Measurements from ENCODE around the gene HOXA3.

Gene HOXA3

DNA sequence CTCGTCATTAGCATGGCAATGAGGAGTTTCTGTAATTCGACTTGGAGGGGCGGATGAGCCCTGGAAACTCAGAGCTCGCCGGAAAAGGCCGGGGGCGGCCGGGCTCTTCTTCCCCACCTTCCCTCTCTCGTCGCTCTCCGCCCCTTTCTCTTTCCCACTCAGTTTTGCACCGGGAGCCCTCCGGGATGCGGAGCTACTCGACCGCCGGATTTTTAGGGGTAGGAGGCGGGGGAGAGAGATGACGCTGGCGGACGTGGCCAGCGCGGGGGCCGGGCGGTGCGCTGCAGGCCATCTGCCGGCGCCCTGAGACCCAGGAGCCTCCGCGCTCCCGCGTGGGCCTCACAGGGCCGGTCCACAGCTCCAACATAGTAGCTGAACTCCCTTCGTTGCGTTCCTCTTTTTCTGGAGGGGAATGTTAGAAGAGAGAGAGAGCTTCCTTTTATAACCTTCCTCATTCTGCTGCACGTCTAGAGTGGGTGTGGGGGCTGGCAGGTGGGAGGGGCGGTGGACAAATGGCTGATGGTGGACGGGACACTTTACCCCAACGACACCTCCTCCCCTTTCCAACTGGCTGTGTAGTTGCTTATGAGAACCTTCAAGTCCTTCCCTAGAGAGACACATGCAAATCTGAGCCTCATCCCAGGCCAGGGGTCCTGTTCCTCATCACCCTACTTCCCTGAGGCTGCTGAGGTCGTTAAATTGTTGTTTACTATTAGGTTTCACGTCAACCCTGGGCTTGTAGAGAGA is 55.4 kb downstream of the HOXA3 start:
- peak overlapping the region; percentile 55; the same call in 1 of the 2 replicates for H3K27ac ChIP-seq
- TF ChIP-seq ZFX (IDR thresholded peaks at IDR 0.05) = no peak
- TF ChIP-seq, protein P1, sequence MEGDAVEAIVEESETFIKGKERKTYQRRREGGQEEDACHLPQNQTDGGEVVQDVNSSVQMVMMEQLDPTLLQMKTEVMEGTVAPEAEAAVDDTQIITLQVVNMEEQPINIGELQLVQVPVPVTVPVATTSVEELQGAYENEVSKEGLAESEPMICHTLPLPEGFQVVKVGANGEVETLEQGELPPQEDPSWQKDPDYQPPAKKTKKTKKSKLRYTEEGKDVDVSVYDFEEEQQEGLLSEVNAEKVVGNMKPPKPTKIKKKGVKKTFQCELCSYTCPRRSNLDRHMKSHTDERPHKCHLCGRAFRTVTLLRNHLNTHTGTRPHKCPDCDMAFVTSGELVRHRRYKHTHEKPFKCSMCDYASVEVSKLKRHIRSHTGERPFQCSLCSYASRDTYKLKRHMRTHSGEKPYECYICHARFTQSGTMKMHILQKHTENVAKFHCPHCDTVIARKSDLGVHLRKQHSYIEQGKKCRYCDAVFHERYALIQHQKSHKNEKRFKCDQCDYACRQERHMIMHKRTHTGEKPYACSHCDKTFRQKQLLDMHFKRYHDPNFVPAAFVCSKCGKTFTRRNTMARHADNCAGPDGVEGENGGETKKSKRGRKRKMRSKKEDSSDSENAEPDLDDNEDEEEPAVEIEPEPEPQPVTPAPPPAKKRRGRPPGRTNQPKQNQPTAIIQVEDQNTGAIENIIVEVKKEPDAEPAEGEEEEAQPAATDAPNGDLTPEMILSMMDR (conservative IDR thresholded peaks at IDR 0.05) = no peak

DNA sequence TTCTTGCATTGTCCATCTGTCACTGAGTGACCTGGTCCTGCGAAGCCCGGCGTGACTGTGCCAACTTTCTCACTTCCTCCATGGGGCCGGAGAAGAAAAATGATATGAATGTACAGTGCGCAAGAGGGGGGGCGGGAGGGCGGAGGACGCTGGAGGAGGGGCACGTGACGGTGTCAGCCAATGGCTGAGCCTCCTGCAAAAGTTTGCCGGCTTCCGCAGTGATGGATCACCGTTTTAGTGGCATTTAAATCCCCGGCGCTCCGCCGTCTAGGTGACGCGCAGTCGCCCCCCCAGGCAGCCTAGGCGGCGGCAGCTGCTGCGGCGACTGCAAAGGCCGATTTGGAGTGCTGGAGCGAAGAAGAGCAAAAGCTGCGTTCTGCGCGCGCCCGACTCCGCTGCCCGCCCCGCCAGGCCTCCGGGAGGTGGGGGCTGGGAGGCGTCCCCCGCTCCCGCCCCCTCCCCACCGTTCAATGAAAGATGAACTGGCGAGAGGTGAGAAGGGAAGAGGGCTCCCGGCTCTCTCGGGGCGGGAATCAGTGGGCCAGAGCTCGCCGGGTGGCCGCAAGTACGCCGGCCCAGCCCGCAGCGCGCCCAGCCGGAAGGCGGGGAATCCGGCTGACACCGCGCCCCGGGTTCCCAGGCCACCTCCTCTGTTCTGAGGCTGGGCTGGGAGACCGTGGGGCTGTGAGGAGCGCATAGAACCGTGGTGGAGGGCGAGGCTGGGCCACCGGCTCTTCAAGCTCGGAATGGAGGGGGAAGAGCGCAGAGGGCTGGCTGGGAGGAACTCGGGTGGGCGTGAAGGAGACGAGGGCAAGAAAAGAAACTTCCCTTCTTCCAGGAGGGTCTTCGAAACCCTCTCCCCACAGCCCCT is 56.3 kb downstream of the HOXA3 start, which contains the start of gene HOXA1:
HOXA1 (minus strand) TSS at position 104 of the 871 bp plus-strand sequence; CDS start at position 16, 88 bp downstream.
- peak within 1 kb of the TSS; percentile 55 for H3K27ac ChIP-seq
- TF ChIP-seq, protein P1 (conservative IDR thresholded peaks at IDR 0.05) = no peak
- peak; percentile 23; the same call in 1 of the 2 replicates for TF ChIP-seq ZFX (IDR thresholded peaks at IDR 0.05)

- H3K27ac ChIP-seq = peak overlapping the region; percentile 55; the same call in 1 of the 2 replicates
- TF ChIP-seq, protein P1 (conservative IDR thresholded peaks at IDR 0.05) = no peak
- TF ChIP-seq ZFX (IDR thresholded peaks at IDR 0.05) = no peak
Measured at GRCh38 chr7:27095050-27095896, 57.1 kb downstream of the HOXA3 start.

DNA sequence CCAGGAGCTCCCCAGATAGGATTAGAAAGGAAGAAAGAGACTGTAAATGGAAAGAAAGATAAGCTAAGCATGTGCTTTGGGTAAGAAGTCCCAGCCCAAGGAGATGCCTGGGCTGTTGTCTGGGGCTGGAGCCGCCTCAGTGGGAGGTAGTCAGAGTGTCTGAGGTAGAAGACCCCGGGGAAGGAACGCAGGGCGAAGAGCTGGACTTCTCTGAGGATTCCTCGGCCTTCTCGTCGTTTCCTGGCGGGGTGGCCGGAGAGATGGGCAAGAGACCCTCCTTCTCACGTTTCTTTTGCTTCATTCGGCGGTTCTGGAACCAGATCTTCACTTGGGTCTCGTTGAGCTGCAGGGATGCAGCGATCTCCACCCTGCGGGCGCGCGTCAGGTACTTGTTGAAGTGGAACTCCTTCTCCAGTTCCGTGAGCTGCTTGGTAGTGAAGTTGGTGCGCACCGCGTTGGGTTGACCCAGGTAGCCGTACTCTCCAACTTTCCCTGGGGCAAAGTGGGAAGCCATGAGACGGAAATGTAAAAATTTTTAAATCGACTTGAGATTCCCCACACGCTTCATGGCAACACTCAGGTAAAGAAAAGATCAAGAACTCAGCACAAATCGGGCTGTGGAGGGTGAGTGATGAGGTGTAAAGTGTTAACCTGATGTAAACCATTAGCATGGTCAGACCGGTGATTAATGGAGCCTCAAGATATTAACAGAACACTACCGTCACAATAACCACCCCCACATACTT is 57.9 kb downstream of the HOXA3 start:
- no peak for TF ChIP-seq ZFX (IDR thresholded peaks at IDR 0.05)
- TF ChIP-seq, protein P1 (conservative IDR thresholded peaks at IDR 0.05) = no peak
- no peak overlapping the region for H3K27ac ChIP-seq

GRCh38 chr7:27093184-27093895 is 59.0 kb downstream of the HOXA3 start:
- H3K27ac ChIP-seq = no peak overlapping the region
- TF ChIP-seq, protein P1 (conservative IDR thresholded peaks at IDR 0.05) = no peak
- TF ChIP-seq ZFX (IDR thresholded peaks at IDR 0.05) = no peak

DNA sequence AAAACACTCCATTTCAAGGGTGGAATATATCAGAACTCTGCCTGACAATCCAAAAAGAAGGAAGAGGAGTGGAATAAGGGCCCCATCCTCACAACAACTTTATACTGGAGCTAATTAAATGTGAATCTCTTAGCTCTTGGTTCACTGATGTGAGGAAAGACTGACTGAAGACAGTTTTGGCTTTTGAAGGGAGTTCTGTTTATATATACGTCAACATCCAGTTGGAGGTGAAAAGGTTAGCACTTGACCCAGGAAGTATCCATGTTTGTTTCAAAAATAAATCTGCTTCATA is 59.6 kb downstream of the HOXA3 start:
- no peak overlapping the region for H3K27ac ChIP-seq
- TF ChIP-seq, protein P1 (conservative IDR thresholded peaks at IDR 0.05) = no peak
- TF ChIP-seq ZFX (IDR thresholded peaks at IDR 0.05) = no peak
